ENCODE data around the gene PRPH2. TPM values are rescaled to one million over a fixed set of nuclear protein-coding genes. Genes with fewer than 3 reads are reported as not detected.

Gene PRPH2
- total RNA-seq, 6 donors from 2014 or later, result 0.59 to 4.2 (median 0.76) TPM; not detected in 1

DNA sequence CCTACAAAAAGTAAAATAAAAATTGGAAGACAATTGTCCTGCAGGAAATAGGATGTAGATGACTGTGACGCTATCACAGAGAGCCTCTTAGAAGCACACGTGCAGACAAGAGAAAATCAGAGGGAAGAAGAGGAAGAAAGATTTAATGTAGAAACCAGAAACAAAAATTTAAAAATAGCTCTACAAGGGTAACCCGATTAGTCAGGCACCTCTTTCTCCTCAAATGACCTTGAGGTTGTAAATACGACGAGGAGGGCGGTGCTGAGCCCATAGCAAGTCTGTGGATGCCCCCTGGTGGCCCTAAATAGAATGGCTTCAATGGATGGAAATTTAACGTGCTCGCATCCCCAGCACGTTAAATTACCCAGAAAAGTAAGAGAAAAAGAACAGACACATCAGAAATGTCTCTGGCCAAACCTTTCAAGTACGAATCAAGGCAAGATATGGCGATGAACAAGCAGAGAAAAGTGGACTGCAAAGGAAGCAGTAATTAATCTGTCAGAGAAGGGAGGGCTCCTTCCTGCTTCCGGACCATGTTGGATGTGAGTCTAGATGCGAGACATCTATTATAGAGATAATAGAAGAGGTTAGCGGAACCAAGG is 4.2 kb upstream of the PRPH2 start:
- H3K4me1 ChIP-seq, result peaks cover 9 to 15% (median 12%) of the 10 kb centered on the region in 4 donors
- TF ChIP-seq POLR2A (IDR thresholded peaks at IDR 0.05), result no peak
- TF ChIP-seq, protein P1, sequence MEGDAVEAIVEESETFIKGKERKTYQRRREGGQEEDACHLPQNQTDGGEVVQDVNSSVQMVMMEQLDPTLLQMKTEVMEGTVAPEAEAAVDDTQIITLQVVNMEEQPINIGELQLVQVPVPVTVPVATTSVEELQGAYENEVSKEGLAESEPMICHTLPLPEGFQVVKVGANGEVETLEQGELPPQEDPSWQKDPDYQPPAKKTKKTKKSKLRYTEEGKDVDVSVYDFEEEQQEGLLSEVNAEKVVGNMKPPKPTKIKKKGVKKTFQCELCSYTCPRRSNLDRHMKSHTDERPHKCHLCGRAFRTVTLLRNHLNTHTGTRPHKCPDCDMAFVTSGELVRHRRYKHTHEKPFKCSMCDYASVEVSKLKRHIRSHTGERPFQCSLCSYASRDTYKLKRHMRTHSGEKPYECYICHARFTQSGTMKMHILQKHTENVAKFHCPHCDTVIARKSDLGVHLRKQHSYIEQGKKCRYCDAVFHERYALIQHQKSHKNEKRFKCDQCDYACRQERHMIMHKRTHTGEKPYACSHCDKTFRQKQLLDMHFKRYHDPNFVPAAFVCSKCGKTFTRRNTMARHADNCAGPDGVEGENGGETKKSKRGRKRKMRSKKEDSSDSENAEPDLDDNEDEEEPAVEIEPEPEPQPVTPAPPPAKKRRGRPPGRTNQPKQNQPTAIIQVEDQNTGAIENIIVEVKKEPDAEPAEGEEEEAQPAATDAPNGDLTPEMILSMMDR (IDR thresholded peaks at IDR 0.05), result peak; percentile 83 to 91 (median 86)
- peak in 1 of 2 donors; percentile 6 for TF ChIP-seq POLR2AphosphoS5 (IDR thresholded peaks at IDR 0.05)
- no peak for TF ChIP-seq EP300 (IDR thresholded peaks at IDR 0.05)
- peak overlapping the region; percentile 22 to 58 (median 53) for H3K4me3 ChIP-seq
- no peaks in the 10 kb centered on the region for H3K27me3 ChIP-seq
- H3K27ac ChIP-seq, result peak overlapping the region; percentile 76 to 83 (median 80)
- WGBS, 2 donors, result 2% methylated on average over 14 of the region's 14 CpGs
- peak in 1 of 2 donors; percentile 90 for DNase-seq
- H3K9me3 ChIP-seq, result no peaks in the 10 kb centered on the region
- no peaks in the 10 kb centered on the region for H3K36me3 ChIP-seq
- peak; percentile 92 to 98 for ATAC-seq (ENCODE audit: low FRiP score in 2 of 2)

DNA sequence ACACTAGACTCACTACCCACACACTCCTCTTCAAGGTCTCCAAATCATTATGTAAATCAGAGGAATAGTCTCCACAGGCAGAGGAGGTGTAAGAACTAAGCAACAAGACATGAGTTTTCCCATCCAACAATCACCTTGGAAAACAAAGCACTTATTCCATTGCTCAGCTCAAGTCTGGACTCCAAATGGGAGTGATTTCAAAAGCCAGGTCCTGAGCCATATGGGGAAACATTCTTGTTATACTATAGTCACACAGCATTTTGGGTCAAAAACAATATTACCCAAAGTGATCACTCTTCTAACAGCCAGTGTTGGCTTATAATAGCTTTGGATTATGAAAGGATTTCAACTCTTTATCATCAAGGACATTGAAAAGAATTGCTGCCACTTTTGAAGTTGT is 3.6 kb upstream of the PRPH2 start:
- Histone ChIP-seq H3K9me3 (no peaks in the 10 kb centered on the region), H3K36me3 (no peaks in the 10 kb centered on the region), H3K27me3 (no peaks in the 10 kb centered on the region), H3K4me1 (peaks cover 9 to 15% (median 12%) of the 10 kb centered on the region in 4 donors), H3K27ac (peak overlapping the region; percentile 5 to 83 (median 78)), H3K4me3 (peak overlapping the region in 2 of 4 donors; percentile 57 to 58)
- DNase-seq (no peak), ATAC-seq (ENCODE audit: low FRiP score in 2 of 2) (no peak)
- no peak for TF ChIP-seq EP300 (IDR thresholded peaks at IDR 0.05)
- TF ChIP-seq, protein P1 (IDR thresholded peaks at IDR 0.05), result no peak
- TF ChIP-seq POLR2A (IDR thresholded peaks at IDR 0.05), result no peak
- TF ChIP-seq POLR2AphosphoS5 (IDR thresholded peaks at IDR 0.05), result no peak

DNA sequence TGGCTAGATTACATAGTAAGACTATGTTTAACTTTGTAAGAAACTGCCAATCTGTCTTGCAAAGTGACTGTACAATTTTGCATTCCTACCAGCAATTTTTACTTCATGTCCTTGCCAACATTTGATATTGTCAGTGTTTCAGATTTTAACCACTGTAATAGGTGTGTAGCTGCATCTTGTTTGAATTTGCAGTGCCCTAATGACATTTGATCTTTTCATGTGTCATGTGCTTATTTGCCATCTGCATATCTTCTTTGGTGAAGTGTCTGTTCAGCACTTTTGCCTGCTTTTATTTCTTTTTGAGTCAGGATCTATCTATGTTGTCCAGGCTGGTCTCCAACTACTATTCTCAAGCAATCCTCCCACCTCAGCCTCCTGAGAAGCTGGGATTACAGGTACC is 2.4 kb upstream of the PRPH2 start:
- DNase-seq, result no peak
- no peak for TF ChIP-seq EP300 (IDR thresholded peaks at IDR 0.05)
- TF ChIP-seq, protein P1 (IDR thresholded peaks at IDR 0.05), result no peak
- TF ChIP-seq POLR2AphosphoS5 (IDR thresholded peaks at IDR 0.05), result no peak
- TF ChIP-seq POLR2A (IDR thresholded peaks at IDR 0.05), result no peak
- Histone ChIP-seq H3K4me3 (no peak overlapping the region), H3K27ac (no peak overlapping the region), H3K4me1 (peaks cover 9 to 15% (median 12%) of the 10 kb centered on the region in 4 donors), H3K27me3 (no peaks in the 10 kb centered on the region), H3K9me3 (no peaks in the 10 kb centered on the region), H3K36me3 (no peaks in the 10 kb centered on the region)
- ATAC-seq (ENCODE audit: low FRiP score in 2 of 2), result no peak

DNA sequence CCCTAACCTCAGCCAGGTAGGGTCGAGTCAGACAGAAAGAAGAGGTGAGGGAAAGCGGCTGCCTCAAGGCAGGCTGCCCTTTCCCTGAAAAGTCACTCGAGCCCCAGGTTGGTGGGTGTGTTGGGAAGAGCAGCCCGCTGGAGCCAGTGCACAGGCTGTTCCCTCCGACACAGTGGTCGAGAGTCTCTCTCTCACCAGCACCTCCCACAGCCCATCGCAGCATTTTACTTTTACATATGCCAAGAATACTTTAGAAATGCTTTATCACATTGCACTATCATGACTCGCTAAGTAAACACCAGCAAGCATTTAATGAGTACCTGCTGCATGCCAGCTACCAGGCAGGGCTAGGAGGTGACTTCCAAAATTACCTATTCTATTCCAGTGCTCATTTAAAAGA is 1.7 kb downstream of the PRPH2 start:
- H3K4me3 ChIP-seq, result no peak overlapping the region

More for the DNA sequence above, 1.7 kb downstream of the PRPH2 start:
- Histone ChIP-seq H3K27ac (no peak overlapping the region), H3K4me1 (no peaks in the 10 kb centered on the region), H3K9me3 (no peaks in the 10 kb centered on the region), H3K36me3 (no peaks in the 10 kb centered on the region), H3K27me3 (no peaks in the 10 kb centered on the region)
- TF ChIP-seq EP300 (IDR thresholded peaks at IDR 0.05) (no peak), POLR2A (IDR thresholded peaks at IDR 0.05) (no peak), POLR2AphosphoS5 (IDR thresholded peaks at IDR 0.05) (no peak)
- TF ChIP-seq, protein P1 (IDR thresholded peaks at IDR 0.05), result no peak
- peak in 1 of 2 donors; percentile 23 for DNase-seq
- no peak for ATAC-seq (ENCODE audit: low FRiP score in 2 of 2)
- WGBS, 2 donors, result 63 to 70% methylated on average over 8 of the region's 8 CpGs

All from upper lobe of left lung (tissue), 6 donors.